Colonic mucosa (tissue), 4 donors: ENCODE results near the gene TAP1. TPM values are rescaled to one million over a fixed set of nuclear protein-coding genes. Genes with fewer than 3 reads are reported as not detected.

Source experiments
- DNase-seq: peaks from one replicate; pipeline ENCODE4 v3.0.0-alpha.2; 2020
- H3K27ac ChIP-seq: fragments of 200-600 bp; one replicate; pipeline ENCODE4 v1.8.0; 2021
- H3K27me3 ChIP-seq: fragments of 200-600 bp; one replicate; pipeline ENCODE4 v1.8.0; 2021
- H3K36me3 ChIP-seq: fragments of 200-600 bp; one replicate; pipeline ENCODE4 v1.8.0; 2021
- H3K4me1 ChIP-seq: fragments of 200-600 bp; one replicate; pipeline ENCODE4 v1.8.0; 2021; ENCODE audit warnings: mild to moderate bottlenecking
- H3K4me3 ChIP-seq: fragments of 200-600 bp; one replicate; pipeline ENCODE4 v1.8.0; 2021
- H3K9ac ChIP-seq, 2 donors: one replicate each; pipeline ENCODE4 v1.7.0; 2013; ENCODE audit warnings: control low read depth in 2 of 2, low read depth in 2 of 2, low read length in 2 of 2
- H3K9me3 ChIP-seq: fragments of 200-600 bp; one replicate; pipeline ENCODE4 v1.8.0; 2021
- CTCF ChIP-seq: fragments of 200-600 bp; IDR thresholded peaks from one replicate; pipeline ENCODE4 v1.8.0; 2022; ENCODE audit warnings: antibody characterized with exemption, mild to moderate bottlenecking
- intact Hi-C: fragments of 100-400 bp; cut with DNase I; formaldehyde crosslinking; loops from one replicate; pipeline ENCODE4 v1.14.1; 2022
- total RNA-seq, 2 donors: library from RNA; stranded (reverse); fragmentation: NEBNext Ultra II Directional in 1 of 2; extraction: Animal tissue kit (Norgen Biotek cat#: 25700) in 1 of 2; gene quantifications; one replicate each; pipeline ENCODE4 v1.2.1, GENCODE V29; 2021
- donor health status: healthy.
- donor health status: DM: no; HTN: no; CAD: no.
- donor health status: DM: no; HTN: no; CAD: no.

Gene TAP1
- total RNA-seq, 2 donors from 2014 or later = 86.9 to 128 TPM

- Histone ChIP-seq H3K4me3 (no peak overlapping the region), H3K4me1 (no peaks in the 10 kb centered on the region), H3K36me3 (no peaks in the 10 kb centered on the region), H3K9me3 (no peaks in the 10 kb centered on the region), H3K27me3 (peaks cover 3% of the 10 kb centered on the region), H3K9ac (peak overlapping the region in 1 of 2 donors; percentile 27), H3K27ac (no peak overlapping the region)
- intact Hi-C loops = loop anchor here (10.0 kb wide), 1 partner anchor 552 kb away; no protein-coding TSS in a partner anchor
- TF ChIP-seq CTCF = peak; percentile 90
- DNase-seq = peak; percentile 81
Observed at GRCh38 chr6:32796848-32797776, 56.4 kb downstream of the TAP1 start.

Other genes with a start within 250 kb of the TAP1 start
- 10 to 100 TPM in 1 of 2 donors, 1 to 10 TPM in 1; 8.1 to 13.5 TPM for gene HLA-DQA1, start 216.3 kb downstream of the TAP1 start, total RNA-seq
- 1 to 10 TPM; 1.8 to 6.5 TPM for gene HLA-DQB1, start 187.0 kb downstream of the TAP1 start, total RNA-seq
- gene HLA-DQA2, start 112.3 kb downstream of the TAP1 start, total RNA-seq = 1 to 10 TPM in 1 of 2 donors, under 1 TPM in 1; 0.67 to 5.7 TPM
- gene HLA-DQB2, start 90.2 kb downstream of the TAP1 start, total RNA-seq = 1 to 10 TPM in 1 of 2 donors, under 1 TPM in 1; 0.40 to 4.4 TPM
- under 1 TPM; 0.58 to 0.69 TPM for gene HLA-DOB, start 36.7 kb downstream of the TAP1 start, total RNA-seq
- gene TAP2, start 15.0 kb downstream of the TAP1 start, total RNA-seq = 10 to 100 TPM; 45.2 to 95.1 TPM
- 100 to 1,000 TPM; 152 to 154 TPM for gene PSMB8, start 9.7 kb downstream of the TAP1 start, total RNA-seq
- gene PSMB9, start 488 bp upstream of the TAP1 start, total RNA-seq = 10 to 100 TPM; 43.0 to 66.0 TPM
- 10 to 100 TPM in 1 of 2 donors, 1 to 10 TPM in 1; 6.7 to 28.8 TPM for gene HLA-DMB, start 87.3 kb upstream of the TAP1 start, total RNA-seq
- 10 to 100 TPM; 14.5 to 26.1 TPM for gene HLA-DMA, start 99.4 kb upstream of the TAP1 start, total RNA-seq
- gene BRD2, start 114.9 kb upstream of the TAP1 start, total RNA-seq = 100 to 1,000 TPM; 149 to 167 TPM
- gene HLA-DOA, start 155.9 kb upstream of the TAP1 start, total RNA-seq = 1 to 10 TPM; 1.6 to 4.3 TPM
- gene HLA-DPA1, start 219.9 kb upstream of the TAP1 start, total RNA-seq = 10 to 100 TPM; 18.7 to 58.7 TPM
- 10 to 100 TPM; 21.3 to 53.5 TPM for gene HLA-DPB1, start 222.3 kb upstream of the TAP1 start, total RNA-seq